ENCODE data around the gene MATN1.

The MATN1 gene

GRCh38 chr1:30744060-30744756, 20.8 kb upstream of the MATN1 start:
- DNase-seq = no peak

GRCh38 chr1:30743584-30744059, 20.2 kb upstream of the MATN1 start:
- peak; percentile 13 for DNase-seq

GRCh38 chr1:30742963-30743559, 19.7 kb upstream of the MATN1 start:
- DNase-seq = no peak

DNA sequence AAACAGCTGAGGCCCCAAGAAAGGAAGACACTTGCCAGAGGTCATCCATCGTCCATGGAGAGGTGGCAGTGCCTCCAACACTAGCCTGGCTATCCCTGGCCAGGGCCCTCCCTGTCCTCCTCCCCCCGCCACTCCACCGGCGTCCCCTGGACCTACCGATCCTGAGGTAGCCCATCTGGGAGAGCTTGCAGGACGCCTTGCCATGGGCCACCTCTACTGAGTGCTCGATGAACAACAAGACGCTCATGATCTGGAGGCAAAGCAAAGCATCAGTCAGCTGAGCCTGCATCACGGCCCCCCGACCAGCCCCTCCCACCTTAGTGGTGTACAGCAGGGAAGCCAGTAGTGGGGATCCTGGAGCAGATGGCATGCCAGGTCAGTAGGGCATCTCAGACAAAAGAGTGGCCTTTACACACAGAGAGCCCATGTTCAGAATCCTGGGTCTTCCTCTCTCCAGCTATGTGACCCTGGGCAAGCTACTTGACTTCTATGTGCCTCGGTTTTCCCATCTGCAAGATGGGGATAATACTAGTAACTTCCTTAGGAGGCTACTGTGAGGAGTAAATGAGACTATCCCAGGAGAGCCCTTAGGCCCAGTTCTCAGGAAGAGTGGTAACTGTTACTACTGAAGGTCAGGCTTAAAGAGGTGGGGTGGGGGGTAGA, 19.0 kb upstream of the MATN1 start:
- DNase-seq = no peak

DNA sequence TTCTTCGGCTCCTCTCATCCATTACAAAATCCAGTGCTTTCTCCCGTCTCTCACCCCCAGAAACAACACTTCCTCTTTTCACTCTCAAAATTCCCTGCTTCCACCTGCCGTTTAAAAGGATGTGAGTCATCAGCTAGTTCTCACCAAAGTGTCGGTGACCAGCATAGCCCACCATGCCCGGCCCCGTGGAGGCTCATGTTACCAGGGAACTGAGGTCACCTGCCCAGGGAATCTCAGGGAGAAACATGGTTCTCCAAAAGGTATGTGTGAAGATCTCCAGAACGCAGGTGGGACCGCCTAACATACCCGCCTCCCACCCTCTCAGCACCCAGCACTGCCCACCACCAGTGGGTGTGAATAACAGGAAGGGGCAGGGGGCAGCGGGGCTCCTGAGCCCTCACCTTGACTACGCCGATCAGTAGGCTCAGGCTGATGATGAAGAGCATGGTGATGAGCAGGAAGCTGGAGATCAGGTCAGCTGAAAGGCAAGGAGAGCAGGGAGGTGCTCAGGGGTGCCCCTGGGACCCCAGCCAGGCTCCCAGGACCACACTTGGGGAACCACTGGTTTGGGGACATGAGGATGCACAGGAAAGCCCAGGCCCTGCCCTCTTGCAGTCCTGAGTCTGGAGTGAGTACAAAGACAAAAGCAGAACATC, 18.0 kb upstream of the MATN1 start:
- no peak for DNase-seq

DNA sequence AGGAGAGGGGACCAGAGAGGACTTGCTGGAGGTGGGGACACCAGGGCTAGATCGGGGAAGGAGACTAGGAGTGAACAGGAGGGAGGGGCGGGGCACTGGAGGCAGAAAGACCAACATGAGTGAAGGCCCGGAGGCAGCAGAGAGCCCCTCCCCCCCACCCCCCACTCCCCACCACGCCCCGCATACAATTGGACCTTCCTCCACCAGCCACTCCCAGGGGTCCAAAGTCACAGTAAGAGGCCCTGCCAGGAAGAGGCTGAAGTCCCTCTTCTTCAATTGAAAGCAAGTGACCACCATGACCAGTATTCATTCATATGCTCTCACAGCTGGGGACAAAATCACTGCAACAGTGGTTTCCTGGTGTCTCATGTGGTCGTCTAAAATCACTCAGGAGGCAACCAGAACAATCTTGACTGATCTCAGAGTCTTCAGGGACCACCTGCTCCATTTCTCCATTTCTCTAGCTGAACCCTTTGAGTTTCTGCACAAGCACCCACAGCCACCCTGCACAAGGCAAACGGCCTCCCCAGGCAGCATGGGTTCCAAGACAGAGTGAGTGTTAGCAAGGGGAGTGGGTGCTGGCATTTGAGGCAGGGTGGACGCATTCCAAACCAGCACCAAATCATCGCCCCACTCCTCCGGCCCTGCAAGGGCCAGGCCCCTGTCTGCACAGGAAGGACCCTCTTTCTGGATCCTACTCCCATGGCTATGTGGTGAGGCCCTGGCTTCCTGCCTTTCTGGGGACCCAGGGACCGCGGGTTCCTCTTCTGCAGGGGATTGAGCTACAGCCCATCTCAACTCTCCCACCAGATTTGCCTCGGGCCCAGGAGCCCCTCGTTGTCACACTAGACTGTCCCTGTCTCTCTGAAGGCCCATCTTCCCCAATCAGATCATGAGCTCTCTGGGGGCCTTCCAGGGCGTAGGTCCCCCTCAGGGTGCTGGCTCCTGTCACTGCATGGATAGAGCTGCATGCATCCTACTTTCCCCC, 17.2 kb upstream of the MATN1 start:
- no peak for DNase-seq

DNA sequence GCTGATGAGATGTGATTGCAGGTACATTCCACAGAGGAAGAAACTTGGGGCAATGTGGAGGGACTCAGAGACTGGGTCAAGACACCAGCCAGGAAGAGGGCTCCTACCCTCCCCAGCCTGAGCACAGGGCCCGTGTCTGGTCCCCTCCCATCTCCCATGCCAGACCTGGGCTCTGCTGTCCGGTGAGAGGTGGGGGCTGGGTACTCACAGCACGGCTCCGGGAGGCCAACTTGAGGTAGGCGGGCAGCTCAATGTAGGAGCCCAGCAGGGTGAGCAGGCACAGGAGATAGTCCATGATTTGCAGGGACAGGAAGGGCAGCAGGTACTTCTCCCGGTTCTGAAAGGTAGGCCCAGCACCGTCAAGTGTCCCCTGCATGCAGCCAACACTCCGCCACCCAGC, 16.2 kb upstream of the MATN1 start:
- DNase-seq = no peak

DNA sequence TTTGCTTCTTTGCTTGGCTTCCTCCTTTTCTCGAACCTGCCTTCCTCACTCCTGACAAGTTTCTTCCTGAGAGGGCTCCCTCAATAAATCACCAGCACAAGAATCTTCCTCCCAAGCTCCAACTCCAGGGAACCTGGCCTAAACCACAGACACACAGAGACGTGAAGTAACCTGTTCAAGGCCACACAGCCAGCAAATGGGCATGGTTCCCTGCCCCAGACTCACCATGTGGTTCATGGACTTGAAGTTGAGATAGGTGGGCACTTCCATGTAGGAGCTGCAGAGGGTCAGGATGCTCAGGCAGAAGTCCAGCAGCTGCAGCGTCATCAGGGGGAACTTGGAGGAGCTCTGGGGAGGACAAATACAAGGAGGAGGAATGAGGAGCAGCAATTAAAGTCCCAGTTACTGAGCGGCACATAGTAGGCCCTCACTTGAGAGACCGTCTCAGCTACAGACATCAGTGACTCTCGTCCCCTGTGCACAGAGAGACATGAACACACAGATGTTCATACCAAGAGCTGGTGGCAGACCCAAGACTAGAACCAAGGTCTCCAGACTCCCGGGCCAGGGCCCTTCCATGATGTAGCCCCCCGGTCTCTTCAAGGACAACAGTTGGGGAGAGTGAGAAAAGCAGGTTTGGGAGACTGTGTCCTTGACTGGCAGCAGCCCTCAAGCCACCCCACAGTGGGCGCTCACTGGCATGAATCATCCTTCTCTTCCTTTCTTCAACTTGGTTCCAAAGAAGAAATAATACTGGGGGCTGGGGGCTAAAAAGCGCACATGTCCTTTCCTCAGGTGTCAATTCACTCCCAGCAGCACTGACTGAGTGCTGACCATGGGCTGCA, 15.6 kb upstream of the MATN1 start:
- DNase-seq = no peak

- no peak for DNase-seq
These were observed 14.8 kb upstream of the MATN1 start for GRCh38 chr1:30738040-30738714.

GRCh38 chr1:30737357-30738039, 14.1 kb upstream of the MATN1 start:
- DNase-seq = no peak

GRCh38 chr1:30735668-30736498, 12.5 kb upstream of the MATN1 start:
- no peak for DNase-seq

DNA sequence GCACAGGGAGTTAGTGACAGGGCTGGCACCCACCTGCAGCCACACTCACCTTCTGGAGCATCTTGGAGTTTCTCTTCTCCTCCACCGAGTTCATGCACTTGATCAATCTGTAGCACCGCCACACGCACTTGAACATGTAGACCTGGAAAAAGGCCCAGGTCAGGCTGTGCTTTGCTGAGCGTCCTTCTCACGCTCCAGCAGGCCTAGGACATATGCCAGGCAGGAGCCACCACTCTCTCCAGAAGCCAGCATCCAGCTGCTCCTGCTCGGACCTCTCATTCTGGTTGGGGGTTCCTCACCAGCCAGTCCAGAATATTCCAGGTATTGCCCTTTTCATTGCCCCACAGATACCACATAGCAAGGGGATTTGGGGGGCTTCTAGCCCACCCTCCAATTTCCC, 11.7 kb upstream of the MATN1 start:
- DNase-seq = no peak

DNA sequence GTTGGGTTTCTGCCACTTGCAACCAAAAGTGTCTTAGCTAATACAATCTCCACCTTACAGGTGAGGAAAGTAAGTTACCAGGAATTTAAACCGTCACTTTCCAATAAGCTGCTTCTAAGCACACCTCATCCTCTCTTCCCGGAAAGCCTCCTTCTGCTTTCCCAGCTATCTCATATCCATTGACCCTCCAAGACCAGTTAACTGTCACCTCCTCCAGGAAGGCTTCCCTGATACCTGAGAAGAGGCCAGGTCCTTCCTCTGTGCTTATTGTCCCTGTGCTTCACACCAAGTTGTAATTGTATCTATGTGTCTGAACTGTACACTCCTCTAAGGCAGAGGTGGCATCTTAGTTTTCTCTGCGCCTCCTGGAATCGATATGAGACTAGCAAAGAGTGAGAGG, 11.2 kb upstream of the MATN1 start:
- no peak for DNase-seq

DNA sequence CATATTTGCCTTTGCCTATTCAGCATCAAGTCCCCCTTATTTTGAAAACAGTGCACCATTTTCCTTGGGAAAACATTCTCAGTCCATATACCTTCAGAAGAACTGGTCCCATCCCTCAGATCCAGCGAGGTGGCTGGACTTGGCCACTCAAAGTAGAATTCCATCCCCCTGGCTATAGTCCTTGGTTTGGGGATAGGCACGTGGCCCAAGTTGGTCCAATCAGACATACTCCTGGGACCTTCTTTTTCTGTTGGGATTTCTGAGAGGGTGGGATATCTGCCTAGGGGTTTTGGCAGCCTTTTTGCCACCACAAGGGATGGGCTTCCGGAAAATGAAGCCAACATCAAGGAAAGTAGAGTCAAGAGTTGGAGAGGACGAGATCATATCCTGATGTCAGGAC, 10.7 kb upstream of the MATN1 start:
- no peak for DNase-seq

GRCh38 chr1:30733493-30733892, 10.1 kb upstream of the MATN1 start:
- no peak for DNase-seq

GRCh38 chr1:30732277-30732996, 9.1 kb upstream of the MATN1 start:
- no peak for DNase-seq

DNA sequence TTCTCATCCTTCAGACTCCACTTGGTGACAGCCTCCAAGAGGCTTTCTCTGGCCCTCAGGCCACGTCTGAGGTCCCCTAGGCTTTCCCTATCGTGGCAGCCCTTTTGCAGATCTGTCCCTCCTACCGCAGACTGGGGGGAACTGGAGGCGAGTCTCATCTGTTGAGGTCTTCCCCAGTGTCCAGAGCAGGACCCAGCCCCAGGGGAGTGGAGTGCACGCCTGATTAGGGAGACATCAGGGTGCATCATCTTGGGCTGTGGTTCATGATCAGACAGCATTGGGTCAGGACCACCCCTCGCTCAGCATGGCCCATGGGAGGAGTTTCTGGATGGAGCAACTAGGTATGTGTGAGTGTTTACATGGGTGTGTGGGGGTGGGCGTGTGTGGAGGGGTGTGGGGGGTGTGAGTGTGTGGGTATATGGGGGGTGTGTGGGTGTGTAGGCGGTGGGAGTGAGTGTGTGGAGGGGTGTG, 8.5 kb upstream of the MATN1 start:
- DNase-seq = no peak

- DNase-seq = no peak
These were observed 7.9 kb upstream of the MATN1 start for GRCh38 chr1:30731109-30731805.

Measured in NCI-H1105 treated with DMSO at 0.1 percent for 48 hours (cell line).